ENCODE data around the gene INTS13. TPM values are rescaled to one million over a fixed set of nuclear protein-coding genes. Genes with fewer than 3 reads are reported as not detected.

The INTS13 gene
- total RNA-seq, 1 experiment from 2014 or later, result 61.8 TPM

GRCh38 chr12:26935636-26936378, 2.0 kb downstream of the INTS13 start:
- no peak overlapping the region for H3K27ac ChIP-seq (ENCODE audit: low read length)
- no peaks in the 10 kb centered on the region for H3K9me3 ChIP-seq (ENCODE audit: low read length)
- no TSS peak for BruUV-seq (replicated peaks)
- no peaks in the 10 kb centered on the region for H3F3A ChIP-seq (ENCODE audit: low read length, unreplicated experiment)
- peak overlapping the region; percentile 89; the same call in 1 of the 2 replicates for H3K9ac ChIP-seq (ENCODE audit: low read length)
- ATAC-seq, result no peak
- H3K9me2 ChIP-seq (replicated peaks; ENCODE audit: low read length), result no peaks in the 10 kb centered on the region
- peaks cover 50% of the 10 kb centered on the region for H4K20me1 ChIP-seq (ENCODE audit: low read length)
- CTCF ChIA-PET, result interaction anchor here (0.8 to 1.0 kb wide), 2 partner anchors 78 to 80 kb away, joined by 3 read pairs; partner anchors contain the start of gene TM7SF3
- H3K36me3 ChIP-seq (ENCODE audit: low read depth, low read length), result peaks cover 21% of the 10 kb centered on the region
- peak overlapping the region; percentile 94 for H3K4me2 ChIP-seq (ENCODE audit: low read length)
- DNase-seq, result peak; percentile 26
- TF ChIP-seq EZH2 (IDR thresholded peaks at IDR 0.05; ENCODE audit: low read length, unreplicated experiment) (no peak), CTCF (conservative IDR thresholded peaks at IDR 0.05; ENCODE audit: low read depth, low read length) (no peak), EZH2phosphoT487 (IDR thresholded peaks at IDR 0.05; ENCODE audit: borderline replicate concordance, low read length) (no peak)
- H3K27me3 ChIP-seq (ENCODE audit: low read length), result no peaks in the 10 kb centered on the region
- H3K4me1 ChIP-seq (ENCODE audit: insufficient read depth, low read length), result peaks cover 32% of the 10 kb centered on the region
- intact Hi-C loops (cut with micrococcal nuclease), result loop anchor here (2.0 to 5.0 kb wide), 2 partner anchors 17 to 381 kb away; no protein-coding TSS in a partner anchor
- peaks cover 83% of the 10 kb centered on the region for H3K79me2 ChIP-seq (ENCODE audit: low read length)
- POLR2A ChIA-PET (ENCODE audit: unreplicated experiment), result no interaction called here
- H3K4me3 ChIP-seq (ENCODE audit: low read length), result peak overlapping the region; percentile 76
- H2AFZ ChIP-seq (ENCODE audit: low read length), result no peak overlapping the region

- BruUV-seq (replicated peaks), result no TSS peak
- no peaks in the 10 kb centered on the region for H3F3A ChIP-seq (ENCODE audit: low read length, unreplicated experiment)
- H3K36me3 ChIP-seq (ENCODE audit: low read depth, low read length), result peaks cover 73% of the 10 kb centered on the region
- no peak for TF ChIP-seq EZH2 (IDR thresholded peaks at IDR 0.05; ENCODE audit: low read length, unreplicated experiment)
- no peak for TF ChIP-seq EZH2phosphoT487 (IDR thresholded peaks at IDR 0.05; ENCODE audit: borderline replicate concordance, low read length)
- TF ChIP-seq CTCF (conservative IDR thresholded peaks at IDR 0.05; ENCODE audit: low read depth, low read length), result no peak
- 0 out of 2 replicates have a peak, but pooled peaks cover 3% of the 10 kb centered on the region for H4K20me1 ChIP-seq (ENCODE audit: low read length)
- DNase-seq (no peak), ATAC-seq (no peak)
- no peaks in the 10 kb centered on the region; the same call in 1 of the 2 replicates for H3K9me3 ChIP-seq (ENCODE audit: low read length)
- H3K4me2 ChIP-seq (ENCODE audit: low read length), result no peak overlapping the region
- POLR2A ChIA-PET (ENCODE audit: unreplicated experiment), result no interaction called here
- H3K4me1 ChIP-seq (ENCODE audit: insufficient read depth, low read length), result no peaks in the 10 kb centered on the region
- no peak overlapping the region for H3K9ac ChIP-seq (ENCODE audit: low read length)
- no peaks in the 10 kb centered on the region for H3K27me3 ChIP-seq (ENCODE audit: low read length)
- no peak overlapping the region for H3K4me3 ChIP-seq (ENCODE audit: low read length)
- H2AFZ ChIP-seq (ENCODE audit: low read length), result no peak overlapping the region
- peaks cover 33% of the 10 kb centered on the region for H3K79me2 ChIP-seq (ENCODE audit: low read length)
- H3K27ac ChIP-seq (ENCODE audit: low read length), result no peak overlapping the region
- intact Hi-C loops (cut with micrococcal nuclease), result no loop called here
- CTCF ChIA-PET, result no interaction called here
- no peaks in the 10 kb centered on the region for H3K9me2 ChIP-seq (replicated peaks; ENCODE audit: low read length)
Observed at GRCh38 chr12:26929590-26929989, 8.2 kb downstream of the INTS13 start.

- intact Hi-C loops (cut with micrococcal nuclease), result no loop called here
- DNase-seq, result no peak
Observed at GRCh38 chr12:26928661-26929060, 9.1 kb downstream of the INTS13 start.

More at GRCh38 chr12:26928661-26929060, 9.1 kb downstream of the INTS13 start:
- ChIA-PET CTCF (no interaction called here), POLR2A (ENCODE audit: unreplicated experiment) (no interaction called here)
- H3K79me2 ChIP-seq (ENCODE audit: low read length), result peaks cover 24% of the 10 kb centered on the region
- no peaks in the 10 kb centered on the region for H3K4me1 ChIP-seq (ENCODE audit: insufficient read depth, low read length)
- no peak for ATAC-seq
- TF ChIP-seq EZH2 (IDR thresholded peaks at IDR 0.05; ENCODE audit: low read length, unreplicated experiment), result no peak
- no peak for TF ChIP-seq EZH2phosphoT487 (IDR thresholded peaks at IDR 0.05; ENCODE audit: borderline replicate concordance, low read length)
- TF ChIP-seq CTCF (conservative IDR thresholded peaks at IDR 0.05; ENCODE audit: low read depth, low read length), result no peak
- H3K27me3 ChIP-seq (ENCODE audit: low read length), result no peaks in the 10 kb centered on the region
- no peak overlapping the region for H3K9ac ChIP-seq (ENCODE audit: low read length)
- no peaks in the 10 kb centered on the region; the same call in 1 of the 2 replicates for H3K9me3 ChIP-seq (ENCODE audit: low read length)
- H2AFZ ChIP-seq (ENCODE audit: low read length), result no peak overlapping the region
- H3F3A ChIP-seq (ENCODE audit: low read length, unreplicated experiment), result no peaks in the 10 kb centered on the region
- H4K20me1 ChIP-seq (ENCODE audit: low read length), result no peaks in the 10 kb centered on the region
- no peak overlapping the region for H3K4me3 ChIP-seq (ENCODE audit: low read length)
- no TSS peak for BruUV-seq (replicated peaks)
- H3K9me2 ChIP-seq (replicated peaks; ENCODE audit: low read length), result no peaks in the 10 kb centered on the region
- H3K4me2 ChIP-seq (ENCODE audit: low read length), result no peak overlapping the region
- no peak overlapping the region for H3K27ac ChIP-seq (ENCODE audit: low read length)
- peaks cover 68% of the 10 kb centered on the region for H3K36me3 ChIP-seq (ENCODE audit: low read depth, low read length)
